HEK293T (cell line): ENCODE data around the gene IL12B.

Source experiments
- ARNT ChIP-seq: fragments of 450-650 bp; IDR thresholded peaks from 2 replicates; pipeline ENCODE4 v1.6.1; 2017; ENCODE audit warnings: mild to moderate bottlenecking
- BHLHE40 ChIP-seq: fragments of 450-650 bp; IDR thresholded peaks from 2 replicates; pipeline ENCODE4 v1.6.1; 2016; ENCODE audit warnings: mild to moderate bottlenecking, moderate library complexity, borderline replicate concordance
- ELF4 ChIP-seq: fragments of 450-650 bp; IDR thresholded peaks from 2 replicates; pipeline ENCODE4 v1.6.1; 2017; ENCODE audit warnings: antibody characterized with exemption
- HDGF ChIP-seq: fragments of 450-650 bp; IDR thresholded peaks from 2 replicates; pipeline ENCODE4 v1.6.1; 2017; ENCODE audit warnings: antibody characterized with exemption, borderline replicate concordance
- LEF1 ChIP-seq: fragments of 450-650 bp; IDR thresholded peaks from 2 replicates; pipeline ENCODE4 v1.6.1; 2017; ENCODE audit warnings: mild to moderate bottlenecking, borderline replicate concordance
- TARDBP ChIP-seq: fragments of 450-650 bp; IDR thresholded peaks from 2 replicates; pipeline ENCODE4 v1.6.1; 2016
- ZNF384 ChIP-seq: fragments of 450-650 bp; IDR thresholded peaks from 2 replicates; pipeline ENCODE4 v1.6.1; 2016
- TF ChIP-seq, protein P1 (sequence below): fragments of 450-650 bp; IDR thresholded peaks from 2 replicates; pipeline ENCODE4 v1.6.1; 2016

DNA sequence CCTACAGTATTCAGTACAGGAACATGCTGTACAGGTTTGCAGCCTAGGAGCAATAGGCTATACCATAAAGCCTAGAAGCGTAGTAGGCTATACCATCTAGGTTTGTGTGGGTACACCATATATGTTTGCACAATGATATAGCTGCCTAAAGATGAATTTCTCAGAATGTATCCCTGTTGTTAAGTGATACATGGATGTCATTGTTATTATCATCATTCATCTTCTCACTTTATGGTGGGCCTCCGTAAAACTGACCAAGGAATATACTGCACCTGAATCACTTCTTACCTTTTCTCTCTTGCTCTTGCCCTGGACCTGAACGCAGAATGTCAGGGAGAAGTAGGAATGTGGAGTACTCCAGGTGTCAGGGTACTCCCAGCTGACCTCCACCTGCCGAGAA lies 11.8 kb downstream of the IL12B start:
- no peak for TF ChIP-seq LEF1
- TF ChIP-seq HDGF, result no peak
- TF ChIP-seq BHLHE40, result no peak
- no peak for TF ChIP-seq ELF4
- TF ChIP-seq TARDBP, result no peak
- TF ChIP-seq, protein P1, sequence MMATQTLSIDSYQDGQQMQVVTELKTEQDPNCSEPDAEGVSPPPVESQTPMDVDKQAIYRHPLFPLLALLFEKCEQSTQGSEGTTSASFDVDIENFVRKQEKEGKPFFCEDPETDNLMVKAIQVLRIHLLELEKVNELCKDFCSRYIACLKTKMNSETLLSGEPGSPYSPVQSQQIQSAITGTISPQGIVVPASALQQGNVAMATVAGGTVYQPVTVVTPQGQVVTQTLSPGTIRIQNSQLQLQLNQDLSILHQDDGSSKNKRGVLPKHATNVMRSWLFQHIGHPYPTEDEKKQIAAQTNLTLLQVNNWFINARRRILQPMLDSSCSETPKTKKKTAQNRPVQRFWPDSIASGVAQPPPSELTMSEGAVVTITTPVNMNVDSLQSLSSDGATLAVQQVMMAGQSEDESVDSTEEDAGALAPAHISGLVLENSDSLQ, result no peak
- TF ChIP-seq ARNT, result no peak
- TF ChIP-seq ZNF384, result no peak
